ENCODE data around the gene TAS1R3.

Gene TAS1R3

DNA sequence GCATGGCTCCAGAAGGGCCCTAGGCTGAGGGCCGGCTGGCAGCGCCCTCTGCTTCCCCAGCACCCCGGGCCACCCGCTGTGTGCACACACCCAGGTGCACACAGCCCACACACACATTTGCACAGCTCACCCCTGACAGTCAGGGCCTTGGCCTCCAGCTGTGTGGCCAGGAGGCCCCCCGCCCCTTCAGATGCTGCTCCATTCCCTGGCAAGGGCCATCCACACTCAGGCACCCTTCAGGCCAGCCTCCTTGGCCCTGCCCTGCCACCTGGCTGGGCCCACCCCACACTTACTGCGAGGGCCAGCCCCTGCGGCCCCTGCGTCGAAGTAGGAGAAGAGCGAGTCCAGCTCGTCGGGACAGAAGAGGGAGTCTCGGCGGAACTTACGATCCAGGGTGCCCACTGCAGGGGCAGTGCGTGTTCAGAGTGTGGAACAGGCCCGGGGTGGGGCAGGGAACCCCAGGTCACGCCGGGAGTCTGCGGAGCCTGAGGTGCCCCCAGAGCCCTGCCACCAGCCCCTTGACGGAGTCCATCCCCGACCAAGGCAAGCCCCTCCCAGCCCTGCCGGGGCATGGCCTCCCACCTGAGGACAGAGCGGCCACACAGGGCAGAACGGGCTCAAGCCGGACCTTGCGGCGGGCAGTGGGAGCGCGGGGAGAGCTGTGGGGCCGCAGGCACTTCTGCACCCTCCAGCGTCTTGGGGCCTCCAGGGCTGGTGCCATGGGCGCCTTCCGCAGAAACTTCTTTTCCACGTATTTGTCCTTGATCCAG, 35.7 kb upstream of the TAS1R3 start:
- DNase-seq (ENCODE audit: low read depth in 2 of 2): no peak

DNA sequence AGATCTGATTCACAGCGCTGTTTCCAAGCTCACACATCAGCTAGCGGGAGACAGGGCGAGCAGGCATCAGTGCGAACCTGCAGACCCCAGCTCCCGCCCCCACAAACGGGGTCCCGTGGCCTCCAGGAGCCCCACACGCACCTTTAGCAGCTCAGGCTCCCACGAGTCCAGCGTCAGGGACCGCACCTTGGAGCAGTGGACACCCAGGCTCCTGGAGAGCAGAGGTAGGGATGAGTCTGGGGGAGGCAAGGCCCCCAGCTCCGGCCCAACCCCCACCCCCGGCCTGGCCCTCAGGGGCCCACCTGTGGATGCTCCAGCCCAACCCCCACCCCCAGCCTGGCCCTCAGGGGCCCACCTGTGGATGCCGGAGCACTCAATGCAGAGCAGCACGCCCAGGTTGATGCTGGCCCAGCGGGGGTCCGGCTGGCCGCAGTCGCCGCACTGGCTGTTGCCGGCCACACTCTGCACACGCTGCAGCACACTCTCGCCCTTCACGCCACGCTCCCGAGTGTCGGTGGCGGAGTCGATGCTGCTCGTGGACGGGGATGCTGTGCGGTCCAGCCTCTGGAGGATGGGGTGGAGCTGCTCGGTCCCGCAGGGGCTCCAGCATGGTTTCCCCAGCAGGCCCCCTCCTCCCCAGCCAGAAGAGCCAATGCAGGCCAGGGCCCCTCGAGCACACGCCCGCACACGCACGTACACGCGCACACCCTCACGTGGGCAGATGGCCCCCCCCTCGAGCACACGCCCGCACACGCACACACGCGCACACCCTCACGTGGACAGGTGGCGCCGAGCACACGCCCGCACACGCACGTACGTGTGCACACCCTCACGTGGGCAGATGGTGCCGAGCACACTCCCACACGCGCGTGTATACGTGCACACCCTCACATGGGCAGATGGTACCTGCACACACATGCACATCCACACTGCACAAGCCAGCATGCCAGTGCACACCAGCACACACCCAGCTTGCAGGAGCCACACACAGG, 34.7 kb upstream of the TAS1R3 start:
- no peak for DNase-seq (ENCODE audit: low read depth in 2 of 2)

DNA sequence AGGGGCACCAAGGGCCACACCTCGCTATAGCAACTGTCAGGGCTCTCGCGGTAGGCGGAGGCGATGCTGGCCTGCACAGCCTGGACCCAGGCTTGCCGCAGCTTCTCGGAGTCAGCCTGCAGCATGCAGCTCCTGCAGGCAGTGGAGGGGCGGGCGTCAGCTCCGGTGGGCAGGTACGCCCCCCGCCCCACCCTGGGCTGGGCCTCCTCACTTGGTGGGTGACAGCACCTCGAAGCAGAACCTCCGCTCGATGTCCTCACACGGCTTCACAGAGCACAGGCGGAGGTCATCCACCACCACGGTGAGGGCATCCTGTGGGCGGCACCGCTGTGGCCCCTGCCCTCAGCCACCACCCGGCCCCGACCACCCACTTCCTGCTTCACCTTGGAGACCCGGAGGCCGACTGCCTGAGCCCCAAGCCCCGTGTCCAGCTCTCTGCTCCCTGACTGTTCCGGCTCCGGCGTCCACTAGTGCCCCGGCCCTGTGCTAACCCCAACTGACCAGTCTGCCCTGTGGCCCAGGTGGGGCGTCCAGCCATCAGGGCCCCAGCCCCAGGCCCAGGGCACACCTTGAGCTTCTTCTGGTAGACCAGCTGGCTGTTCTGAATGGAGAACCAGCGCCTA, 33.2 kb upstream of the TAS1R3 start:
- no peak for DNase-seq (ENCODE audit: low read depth in 2 of 2)

DNA sequence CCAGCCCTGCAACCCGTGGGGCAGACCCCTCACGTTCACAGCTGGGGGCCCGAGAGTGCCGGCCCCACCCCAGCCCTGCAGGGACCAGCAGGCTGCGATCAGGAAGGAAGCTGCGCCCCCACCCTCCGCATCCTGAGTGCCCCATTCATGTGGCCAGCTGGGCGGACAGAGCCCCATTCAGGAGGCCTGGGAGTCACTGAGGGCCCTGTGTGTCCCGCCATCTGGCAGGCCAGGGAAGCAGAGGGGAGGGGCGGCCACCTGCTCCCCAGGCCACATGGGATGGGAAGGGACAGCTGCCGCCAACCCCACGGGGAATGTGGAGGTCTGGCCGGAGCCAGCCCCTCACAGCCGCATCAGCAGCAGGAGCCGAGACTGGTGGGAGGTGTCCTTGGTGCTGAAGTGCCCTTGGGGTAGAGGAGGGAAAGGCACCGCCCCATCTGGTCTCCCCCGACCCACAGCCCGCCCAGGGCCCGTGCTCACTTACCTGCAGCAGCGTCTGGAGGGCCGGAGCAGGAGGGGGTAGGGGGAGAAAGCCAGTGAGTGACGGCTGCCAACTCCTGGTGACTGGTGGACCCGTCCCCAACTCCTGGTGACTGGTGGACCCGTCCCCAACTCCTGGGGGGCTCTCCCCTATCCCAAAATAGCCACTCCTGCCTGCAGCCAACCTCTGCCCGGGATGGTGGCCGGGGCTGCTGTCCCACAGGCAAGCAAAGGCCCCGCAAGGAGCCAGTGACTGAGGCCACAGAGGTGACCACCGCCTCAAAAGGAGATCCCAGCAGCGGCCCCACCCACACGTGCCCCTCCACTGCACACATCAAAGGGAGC, 32.0 kb upstream of the TAS1R3 start:
- DNase-seq (ENCODE audit: low read depth in 2 of 2): no peak

DNA sequence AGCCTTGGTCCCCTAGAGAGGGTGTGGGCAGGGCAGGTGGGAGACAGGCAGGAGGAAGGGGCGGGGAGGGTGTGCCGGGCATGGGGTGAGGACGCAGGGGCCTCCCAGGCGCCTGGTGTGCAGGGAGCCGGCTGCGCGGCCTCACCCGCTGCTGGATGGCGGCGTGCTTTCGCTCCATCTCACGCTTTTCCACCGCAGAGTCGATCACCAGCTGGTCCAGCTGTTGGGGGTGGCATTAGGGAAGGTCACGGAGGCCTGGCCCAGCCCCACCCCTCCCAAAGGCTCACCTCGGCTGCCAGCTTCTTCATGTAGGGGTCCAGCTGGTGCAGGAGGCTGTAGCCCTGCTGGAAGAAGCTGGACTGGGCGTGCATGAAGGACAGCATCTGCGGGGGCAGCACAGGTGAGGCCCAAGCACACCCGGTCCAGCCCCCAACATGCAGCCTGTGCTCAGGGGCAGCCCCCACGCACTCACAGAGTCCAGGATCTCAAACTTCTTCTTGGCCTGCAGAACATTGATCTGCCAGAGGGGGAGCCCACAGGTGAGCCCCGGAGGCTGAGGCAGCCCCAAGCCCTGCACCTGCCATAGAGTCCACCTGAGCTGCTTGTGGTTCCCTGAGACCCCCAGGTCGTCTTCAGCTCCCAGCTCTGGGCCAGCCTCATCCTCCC, 31.3 kb upstream of the TAS1R3 start:
- DNase-seq (ENCODE audit: low read depth in 2 of 2): no peak

DNA sequence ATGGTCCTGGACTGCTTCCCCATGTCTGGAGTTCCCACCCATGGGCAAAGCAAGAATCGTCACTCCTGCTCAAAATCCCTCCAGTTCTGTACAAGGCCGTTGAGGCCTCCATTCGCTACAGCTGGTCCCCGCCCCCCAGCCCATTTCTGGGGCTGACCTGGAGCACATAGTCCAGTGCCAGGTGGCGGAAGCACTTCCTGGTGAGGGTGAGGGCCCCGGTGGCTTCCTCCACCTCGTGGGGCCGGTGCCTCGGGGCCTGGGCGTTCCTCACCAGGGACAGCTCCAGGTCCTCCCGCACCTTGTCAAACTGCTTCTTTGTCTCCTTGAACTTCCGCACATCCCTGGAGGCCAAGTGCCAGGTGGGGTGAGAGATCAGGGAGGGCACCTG, 30.7 kb upstream of the TAS1R3 start:
- DNase-seq (ENCODE audit: low read depth in 2 of 2): no peak

DNA sequence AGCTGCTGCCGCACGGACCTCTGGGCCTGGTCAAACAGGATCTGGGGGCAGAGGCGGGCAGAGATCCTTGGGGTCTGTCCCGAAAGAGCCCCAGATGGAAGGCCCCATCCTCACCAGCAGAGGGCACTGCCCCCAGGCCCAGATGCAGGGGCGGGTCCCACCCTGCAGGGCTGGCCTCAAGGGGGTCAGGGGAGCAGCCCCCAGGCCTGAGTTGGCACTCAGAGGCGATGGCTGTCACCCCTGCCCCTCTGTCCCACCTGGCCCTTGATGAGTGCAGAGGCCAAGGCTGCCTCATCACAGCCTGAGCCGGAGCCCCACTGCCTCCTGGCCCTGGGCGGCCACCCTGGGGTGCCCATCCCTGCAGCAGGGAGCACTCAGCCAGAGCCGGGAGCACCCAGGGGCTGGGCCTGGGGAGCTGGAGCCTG, 29.1 kb upstream of the TAS1R3 start:
- no peak for DNase-seq (ENCODE audit: low read depth in 2 of 2)

DNA sequence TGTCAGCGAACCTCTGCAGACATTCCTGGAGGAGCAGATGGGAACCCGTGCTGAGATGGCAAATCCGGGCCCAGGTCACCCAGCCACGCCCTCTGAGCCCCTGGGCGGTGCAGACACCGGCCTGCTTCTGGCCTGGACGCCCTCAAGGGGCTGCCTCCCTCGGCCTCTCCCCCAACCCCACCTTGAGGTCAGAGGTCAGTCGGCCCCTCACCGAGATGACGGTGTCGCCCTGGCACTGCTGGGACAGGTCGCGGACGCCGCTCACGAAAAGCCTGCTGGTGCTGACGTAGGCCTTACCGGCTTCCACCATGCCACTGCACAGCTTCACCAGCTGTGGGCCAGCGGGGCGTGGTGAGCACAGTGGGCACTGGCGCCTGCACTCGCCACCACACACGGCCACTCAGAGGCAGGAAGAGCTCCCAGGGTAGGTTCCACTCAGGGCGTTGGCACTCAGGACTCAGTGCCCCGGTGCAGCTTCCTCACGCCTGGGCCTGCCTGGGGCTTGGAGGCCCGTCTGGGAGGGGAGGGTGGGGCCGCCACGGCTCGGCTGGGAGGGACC, 28.1 kb upstream of the TAS1R3 start:
- DNase-seq (ENCODE audit: low read depth in 2 of 2): no peak

DNA sequence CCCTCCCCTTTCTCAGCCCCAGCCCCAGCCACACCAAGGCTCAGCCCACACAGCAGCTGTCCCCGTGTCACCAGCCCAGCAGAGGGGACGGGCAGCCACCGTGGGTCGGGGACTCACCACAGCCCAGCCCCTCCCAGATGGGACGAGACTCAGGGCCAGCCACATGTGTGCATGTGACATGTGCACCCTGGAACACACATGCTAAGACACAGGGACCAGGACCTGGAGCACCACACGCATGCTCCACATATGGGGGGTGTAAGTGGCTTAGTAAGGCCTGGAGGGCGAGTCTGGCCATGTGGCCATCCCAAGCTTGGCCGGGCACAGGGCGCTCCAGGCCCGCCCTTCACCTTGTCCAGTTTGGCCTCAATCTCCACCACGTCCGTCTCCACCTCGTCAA, 27.3 kb upstream of the TAS1R3 start:
- DNase-seq (ENCODE audit: low read depth in 2 of 2): no peak

DNA sequence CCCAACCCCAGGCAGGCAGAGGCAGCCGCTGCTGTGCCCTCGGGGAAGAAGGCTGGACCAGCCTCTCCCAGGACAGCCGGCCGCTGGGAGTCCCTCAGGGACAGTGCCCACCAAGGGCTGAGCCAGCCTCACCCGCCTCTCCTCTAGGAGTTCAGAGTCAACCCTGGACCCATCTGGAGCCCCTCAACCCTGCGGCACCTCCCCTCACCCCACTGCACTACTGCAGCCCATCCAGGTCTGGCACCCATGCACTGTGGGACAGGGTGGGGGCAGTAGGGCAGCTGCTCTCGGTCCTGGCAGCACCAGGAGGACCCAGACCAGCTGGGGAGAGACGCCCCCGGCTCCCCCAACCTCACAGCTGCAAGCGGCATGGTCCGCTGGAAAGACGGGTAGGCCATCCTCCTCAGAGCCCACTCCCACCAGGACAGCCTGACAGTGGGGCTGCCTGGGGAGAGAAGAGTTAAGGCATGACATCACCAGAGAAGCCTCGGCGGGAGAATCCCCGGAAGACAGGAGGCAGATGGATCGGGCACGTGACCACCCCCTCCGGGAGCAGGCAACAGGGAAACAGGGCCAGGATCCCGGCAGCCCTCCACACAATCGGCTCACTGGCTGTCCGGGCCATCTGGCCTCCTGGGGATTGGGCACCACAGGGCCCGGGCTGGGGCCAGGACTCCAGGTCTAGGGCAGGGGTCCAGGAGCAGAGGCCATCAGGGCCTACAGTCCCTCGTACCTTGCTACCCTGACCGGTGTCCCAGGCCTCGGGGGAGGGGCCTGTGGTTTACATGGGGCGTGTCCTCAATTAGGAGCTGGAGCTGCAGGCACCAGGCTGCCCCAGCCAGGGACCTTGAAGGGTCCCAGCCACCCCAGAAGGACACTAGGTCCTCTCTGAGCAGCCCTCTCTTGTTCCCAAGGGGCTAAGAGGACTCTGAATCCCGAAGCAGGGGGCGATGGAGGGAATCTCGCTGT, 26.5 kb upstream of the TAS1R3 start:
- DNase-seq (ENCODE audit: low read depth in 2 of 2): no peak

DNA sequence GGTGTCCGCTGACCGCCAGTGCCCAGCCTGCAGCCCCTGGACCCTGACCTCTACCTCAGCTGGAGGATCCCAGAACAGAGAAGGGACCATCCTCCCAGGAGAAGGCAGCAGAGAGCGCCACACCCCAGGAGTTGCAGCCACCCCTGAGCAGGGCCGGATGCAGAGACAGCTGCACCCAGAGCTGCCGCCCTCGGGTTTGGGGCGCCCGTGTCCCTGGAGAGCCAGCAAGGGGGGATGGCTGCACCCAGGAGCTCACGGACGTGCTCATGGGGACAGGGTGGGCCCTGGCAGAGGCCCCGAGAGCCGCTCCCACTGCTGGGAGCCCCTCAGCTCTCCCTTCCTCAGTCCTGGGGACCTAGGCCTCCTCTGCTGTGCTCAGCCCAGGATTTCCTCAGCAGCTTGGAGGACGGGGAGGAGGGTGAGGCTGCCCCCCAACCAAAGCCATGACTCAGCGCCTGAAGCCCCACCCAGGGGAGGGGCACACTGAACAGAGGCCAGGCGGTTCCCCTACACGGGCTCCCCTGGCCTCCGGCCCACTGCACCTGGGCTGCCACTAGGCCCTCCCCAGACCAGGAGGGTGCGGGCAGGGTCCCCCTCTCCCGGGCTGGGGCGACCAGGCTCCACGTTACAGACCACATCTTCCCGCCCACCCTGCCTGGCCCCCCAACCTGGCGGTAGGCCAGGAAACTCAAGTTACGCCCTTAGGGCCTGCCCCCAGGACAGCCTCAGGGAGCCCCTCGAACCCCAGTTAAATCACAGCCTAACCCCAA, 25.6 kb upstream of the TAS1R3 start:
- peak; percentile 51 to 65 for DNase-seq (ENCODE audit: low read depth in 2 of 2)

DNA sequence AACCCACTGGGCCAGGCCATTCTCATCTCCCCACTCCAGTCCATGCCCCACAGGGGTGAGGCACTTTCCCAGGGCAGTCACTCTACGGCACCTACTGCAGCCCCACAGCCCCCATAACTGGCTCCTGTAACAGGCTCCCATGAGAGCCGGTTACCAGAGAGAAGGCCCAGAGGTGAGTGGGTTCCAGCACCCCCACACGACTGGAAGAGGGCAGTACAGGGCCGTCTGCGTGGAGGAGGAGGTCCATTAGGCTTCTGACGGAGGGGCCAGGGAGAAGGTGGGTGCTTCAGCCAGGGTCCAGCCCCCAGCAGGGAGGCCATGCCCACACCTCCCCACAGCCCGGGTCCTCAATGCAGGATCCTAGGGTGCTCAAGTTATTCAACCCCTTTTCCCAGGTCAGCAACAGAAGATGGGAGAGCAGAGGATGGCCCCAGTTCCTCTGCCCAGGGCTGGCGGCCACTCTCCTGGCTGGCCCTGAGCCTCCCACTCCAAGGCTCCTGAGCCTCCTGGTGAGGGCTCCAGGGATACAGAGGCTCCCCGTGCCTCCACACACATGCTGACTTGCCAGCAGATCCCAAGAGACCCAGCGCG, 24.9 kb upstream of the TAS1R3 start:
- DNase-seq (ENCODE audit: low read depth in 2 of 2): no peak

DNA sequence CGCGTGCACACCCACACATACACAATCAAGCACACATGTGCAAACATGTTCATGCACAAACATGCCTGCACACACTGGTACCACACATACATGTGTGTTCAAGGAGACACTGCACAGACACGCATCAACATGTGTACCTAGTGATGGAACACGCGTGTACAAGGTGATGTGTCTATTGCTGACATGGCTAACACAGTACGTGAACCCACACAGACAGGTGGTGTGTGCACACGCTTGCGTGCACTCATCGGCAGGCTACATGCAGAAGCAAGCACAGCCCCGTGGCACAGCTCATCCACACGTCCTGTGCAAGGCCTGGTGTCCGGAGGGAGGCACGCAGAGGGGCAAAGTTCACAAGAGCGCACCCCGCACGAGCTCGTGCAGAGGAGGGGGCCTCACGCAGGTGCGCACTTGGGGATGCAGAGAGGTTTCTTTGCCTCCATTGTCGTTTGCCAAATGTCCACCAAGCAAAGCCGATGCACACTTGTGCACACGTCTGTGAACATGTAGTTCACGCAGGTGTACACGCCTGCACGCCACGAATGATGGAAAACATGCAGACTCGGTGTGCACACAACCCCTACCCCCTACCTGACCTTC, 24.3 kb upstream of the TAS1R3 start:
- no peak for DNase-seq (ENCODE audit: low read depth in 2 of 2)

DNA sequence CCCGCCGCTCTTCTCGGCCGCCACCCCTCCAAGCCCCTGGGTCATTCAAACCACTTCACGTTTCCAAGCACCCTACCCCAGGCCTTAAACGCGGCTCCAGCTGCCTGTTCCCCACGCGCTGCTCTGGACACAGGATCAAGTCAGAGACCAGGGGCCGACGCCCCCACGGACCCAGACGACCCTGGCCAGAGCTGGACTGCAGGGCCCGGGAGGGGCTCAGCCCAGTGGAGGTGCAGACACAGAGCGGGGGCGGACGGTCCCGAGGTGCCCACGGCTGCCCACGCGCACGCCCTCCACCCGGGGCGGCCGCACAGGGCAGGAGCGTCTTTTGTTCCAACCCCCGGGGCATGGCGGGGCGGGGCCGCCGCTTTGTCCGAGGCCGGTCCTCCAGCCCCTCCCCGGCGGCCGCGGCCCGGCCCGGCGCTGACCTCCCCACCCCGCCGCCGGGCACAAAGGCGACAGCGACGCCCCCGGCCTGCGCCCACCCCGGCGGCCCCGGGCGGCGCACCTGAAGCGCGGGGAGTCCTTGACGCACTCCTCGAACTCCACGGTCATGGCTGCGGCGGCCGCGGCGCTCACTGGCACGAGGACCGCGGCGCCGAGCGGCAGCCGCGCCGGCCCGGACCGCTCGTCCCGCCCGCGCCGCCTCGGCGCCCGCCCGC, 23.7 kb upstream of the TAS1R3 start:
- no peak for DNase-seq (ENCODE audit: low read depth in 2 of 2)

DNA sequence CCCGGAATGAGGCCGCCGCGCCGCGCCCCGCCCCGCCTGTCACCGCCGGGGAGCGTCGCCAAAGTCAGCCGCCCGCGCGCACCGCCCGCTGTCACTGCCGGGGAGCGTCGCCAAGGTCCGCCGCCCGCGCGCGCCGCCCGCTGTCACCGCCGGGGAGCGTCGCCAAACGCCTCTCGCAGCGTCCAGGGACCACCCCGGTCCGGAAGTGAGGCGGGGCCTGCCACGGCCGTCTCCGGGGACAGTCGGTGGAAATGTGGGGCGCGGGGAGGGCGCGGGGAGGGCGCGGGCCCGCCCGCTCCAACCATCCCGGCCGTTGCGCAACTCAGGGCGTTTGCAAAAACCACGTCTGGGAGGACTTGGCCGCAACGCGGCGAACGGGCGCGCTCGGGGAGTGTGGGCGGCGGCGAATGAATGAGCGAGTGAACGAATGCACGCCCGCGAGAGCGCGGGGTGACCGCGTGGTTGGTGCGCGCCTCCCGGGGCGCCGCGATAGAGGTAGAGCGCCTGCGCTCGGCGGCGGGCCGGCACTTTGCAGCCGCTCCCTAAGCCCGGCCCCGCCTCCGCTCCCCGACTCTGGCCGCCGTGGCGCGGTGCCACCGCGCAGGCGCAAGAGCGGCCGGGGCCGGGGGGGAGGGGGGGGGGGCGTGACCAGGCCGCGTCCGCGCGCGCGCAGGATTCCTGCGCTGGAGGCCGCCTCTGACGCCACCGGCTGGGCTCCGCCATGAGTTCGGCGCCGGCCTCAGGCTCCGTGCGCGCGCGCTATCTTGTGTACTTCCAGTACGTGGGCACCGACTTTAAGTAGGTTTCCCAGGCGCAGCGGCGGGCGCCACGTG, 22.9 kb upstream of the TAS1R3 start, which contains the start of the genes ACAP3 and PUSL1:
Gene ACAP3 (minus strand): TSS at position 8 of the 833 bp plus-strand sequence. CDS start 115 bp downstream, outside the sequence.
Gene PUSL1 (plus strand): TSS at position 675 of the 833 bp plus-strand sequence. CDS start 47 bp downstream, at position 722.
- DNase-seq (ENCODE audit: low read depth in 2 of 2): peak; percentile 81 to 86

DNA sequence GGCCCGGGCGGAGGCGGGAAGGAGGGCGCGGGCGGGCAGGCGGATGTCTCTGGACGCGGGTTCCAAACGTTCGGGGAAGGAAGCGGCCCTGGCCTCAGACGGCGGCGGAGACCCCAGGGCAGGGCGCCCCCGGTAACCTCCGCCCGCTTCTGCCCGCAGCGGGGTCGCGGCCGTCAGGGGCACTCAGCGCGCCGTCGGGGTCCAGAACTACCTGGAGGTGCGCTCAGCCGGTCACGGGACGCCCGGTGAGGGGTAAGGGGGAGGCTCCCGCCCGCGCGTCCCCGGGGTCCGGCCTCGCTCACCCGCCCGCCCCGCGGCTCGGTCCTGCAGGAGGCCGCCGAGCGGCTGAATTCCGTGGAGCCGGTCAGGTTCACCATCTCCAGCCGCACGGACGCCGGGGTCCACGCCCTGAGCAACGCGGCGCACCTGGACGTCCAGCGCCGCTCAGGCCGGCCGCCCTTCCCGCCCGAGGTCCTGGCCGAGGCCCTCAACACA, 22.3 kb upstream of the TAS1R3 start:
- no peak for DNase-seq (ENCODE audit: low read depth in 2 of 2)

Data from stimulated activated CD8-positive, alpha-beta memory T cell treated with anti-CD3 and anti-CD28 coated beads, Interleukin-2, amount 100 ng/mL, for 48 hours (primary cell).